Measurements from ENCODE around the gene SEC16B.

GRCh38 chr1:177944016-177944949, 25.6 kb downstream of the SEC16B start:
- TF ChIP-seq CTCF (IDR thresholded peaks at IDR 0.05; ENCODE audit: low read length) = no peak
- TF ChIP-seq EZH2 (IDR thresholded peaks at IDR 0.05; ENCODE audit: borderline replicate concordance, low read length) = no peak

Measured in OCI-LY1 (cell line).